HG03342 (cell line): Measurements from ENCODE around the gene CIRBP.

ENCODE experiments used
- ATAC-seq: cut with Tn5 transposase; IDR thresholded peaks from one replicate; pipeline ENCODE4 v1.9.1; 2021; ENCODE audit warnings: mild to moderate bottlenecking, moderate library complexity; ENCODE audit not compliant: unreplicated experiment

The CIRBP gene

GRCh38 chr19:1278713-1279660 lies 9.9 kb downstream of the CIRBP start:
- ATAC-seq: no peak

- ATAC-seq: no peak
These were observed 10.7 kb downstream of the CIRBP start for GRCh38 chr19:1279782-1280341.

- no peak for ATAC-seq
These were observed 11.8 kb downstream of the CIRBP start for GRCh38 chr19:1280636-1281568.

- no peak for ATAC-seq
These were observed 12.6 kb downstream of the CIRBP start for GRCh38 chr19:1281569-1282287.

GRCh38 chr19:1282588-1283206 lies 13.6 kb downstream of the CIRBP start:
- ATAC-seq: no peak

- ATAC-seq: no peak
These were observed 14.2 kb downstream of the CIRBP start for GRCh38 chr19:1283207-1283916.

- no peak for ATAC-seq
These were observed 14.8 kb downstream of the CIRBP start for GRCh38 chr19:1283917-1284292.

- ATAC-seq: no peak
These were observed 15.3 kb downstream of the CIRBP start for GRCh38 chr19:1284293-1284978.

GRCh38 chr19:1284979-1285736 lies 16.0 kb downstream of the CIRBP start:
- ATAC-seq: no peak

- no peak for ATAC-seq
These were observed 16.7 kb downstream of the CIRBP start, which contains the start of gene EFNA2 for GRCh38 chr19:1285737-1286360. EFNA2 (plus strand) TSS chr19:1285873; CDS start chr19:1286169, 296 bp downstream.

- no peak for ATAC-seq
These were observed 17.6 kb downstream of the CIRBP start for GRCh38 chr19:1286487-1287353.

- ATAC-seq: no peak
These were observed 18.5 kb downstream of the CIRBP start for GRCh38 chr19:1287354-1288225.

- no peak for ATAC-seq
These were observed 19.1 kb downstream of the CIRBP start for GRCh38 chr19:1288226-1288612.

- ATAC-seq: no peak
These were observed 19.9 kb downstream of the CIRBP start for GRCh38 chr19:1288833-1289685.

GRCh38 chr19:1289686-1290025 lies 20.5 kb downstream of the CIRBP start:
- no peak for ATAC-seq
